NB4 (cell line): Measurements from ENCODE around the gene SPDL1.

Experiments used
- DNase-seq: peaks from one replicate; pipeline ENCODE4 v3.0.0; 2010; ENCODE audit warnings: low read depth
- H3K4me3 ChIP-seq: one replicate; pipeline ENCODE4 v1.5.1; 2011; ENCODE audit warnings: mild to moderate bottlenecking, low read depth, low read length, moderate library complexity
- CTCF ChIP-seq: IDR thresholded peaks from one replicate; pipeline ENCODE4 v1.5.1; 2012; ENCODE audit warnings: low read depth, low read length
- MAX ChIP-seq: IDR thresholded peaks from 2 replicates; pipeline ENCODE4 v1.6.1; 2011; ENCODE audit warnings: low read depth, low read length
- MYC ChIP-seq: IDR thresholded peaks from 2 replicates; pipeline ENCODE4 v1.6.1; 2011; ENCODE audit warnings: low read depth, low read length
- POLR2A ChIP-seq: IDR thresholded peaks from 2 replicates; pipeline ENCODE4 v1.6.1; 2011; ENCODE audit warnings: mild to moderate bottlenecking; ENCODE audit not compliant: insufficient read length; ENCODE audit errors: extremely low read depth

Gene SPDL1, protein sequence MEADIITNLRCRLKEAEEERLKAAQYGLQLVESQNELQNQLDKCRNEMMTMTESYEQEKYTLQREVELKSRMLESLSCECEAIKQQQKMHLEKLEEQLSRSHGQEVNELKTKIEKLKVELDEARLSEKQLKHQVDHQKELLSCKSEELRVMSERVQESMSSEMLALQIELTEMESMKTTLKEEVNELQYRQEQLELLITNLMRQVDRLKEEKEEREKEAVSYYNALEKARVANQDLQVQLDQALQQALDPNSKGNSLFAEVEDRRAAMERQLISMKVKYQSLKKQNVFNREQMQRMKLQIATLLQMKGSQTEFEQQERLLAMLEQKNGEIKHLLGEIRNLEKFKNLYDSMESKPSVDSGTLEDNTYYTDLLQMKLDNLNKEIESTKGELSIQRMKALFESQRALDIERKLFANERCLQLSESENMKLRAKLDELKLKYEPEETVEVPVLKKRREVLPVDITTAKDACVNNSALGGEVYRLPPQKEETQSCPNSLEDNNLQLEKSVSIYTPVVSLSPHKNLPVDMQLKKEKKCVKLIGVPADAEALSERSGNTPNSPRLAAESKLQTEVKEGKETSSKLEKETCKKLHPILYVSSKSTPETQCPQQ

GRCh38 chr5:169583424-169584220 lies at the start of gene SPDL1:
Gene SPDL1 (plus strand): TSS chr5:169583773. CDS start chr5:169588417, 4,644 bp downstream.
- TF ChIP-seq MAX (peak; percentile 22; the same call in 1 of the 2 replicates), MYC (no peak; the same call in 1 of the 2 replicates), POLR2A (peak; percentile 89), CTCF (no peak)
- DNase-seq, result peak; percentile 94
- H3K4me3 ChIP-seq, result peak within 1 kb of the TSS; percentile 89

DNA sequence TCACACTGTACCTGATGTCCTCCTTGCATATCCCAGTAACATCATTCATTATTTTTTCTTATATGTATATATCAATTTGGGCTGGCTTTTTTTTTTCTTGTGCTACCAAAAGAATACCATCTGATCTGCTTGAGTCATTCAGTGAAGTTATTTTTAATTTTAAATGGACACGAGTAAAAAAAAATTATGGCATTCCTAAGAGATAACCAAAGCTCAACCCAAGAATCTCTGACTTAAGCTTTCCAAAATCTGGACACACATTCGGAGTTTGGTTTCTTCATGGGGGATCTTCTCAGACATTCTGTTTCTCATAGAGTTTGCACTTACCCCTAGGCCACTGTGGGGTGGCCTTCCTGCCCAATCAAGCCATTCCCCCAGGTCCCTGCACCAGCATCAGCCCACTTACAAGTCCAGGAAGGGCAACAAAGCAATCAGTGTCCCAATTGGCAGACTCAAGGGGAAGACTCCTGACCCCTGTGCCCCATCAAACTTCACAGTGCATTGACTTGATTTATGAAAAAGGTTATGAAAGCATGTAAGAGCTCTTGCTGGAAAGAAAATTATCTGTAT lies 49.2 kb upstream of the SPDL1 start:
- H3K4me3 ChIP-seq, result no peak overlapping the region
- DNase-seq, result no peak
- TF ChIP-seq POLR2A (no peak), MAX (no peak), CTCF (no peak), MYC (no peak)

GRCh38 chr5:169534939-169535338 lies 48.6 kb upstream of the SPDL1 start:
- TF ChIP-seq CTCF, result no peak
- TF ChIP-seq MAX, result no peak
- TF ChIP-seq POLR2A, result no peak
- TF ChIP-seq MYC, result no peak
- no peak for DNase-seq

DNA sequence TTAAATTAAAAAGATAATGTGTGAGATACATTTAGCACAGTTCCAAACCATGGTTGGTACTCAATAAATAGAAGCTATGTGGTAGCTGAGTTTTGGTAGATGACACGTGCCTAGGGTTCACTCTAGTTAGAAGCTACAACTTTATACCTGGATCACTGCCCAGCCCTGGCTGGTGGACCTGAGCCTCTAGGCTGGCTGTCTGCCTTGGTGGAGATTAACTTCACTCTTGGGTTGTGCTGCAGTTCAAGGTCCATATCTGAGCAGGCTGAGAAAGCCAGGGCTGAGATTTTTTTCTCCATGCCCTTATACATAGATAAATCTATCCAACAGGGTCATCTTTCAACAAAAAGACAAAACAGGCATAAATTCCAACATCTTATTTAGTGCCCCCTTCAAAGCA lies 44.6 kb upstream of the SPDL1 start:
- TF ChIP-seq MYC (no peak), CTCF (no peak), POLR2A (no peak), MAX (no peak)
- H3K4me3 ChIP-seq, result no peak overlapping the region
- DNase-seq, result no peak

More at GRCh38 chr5:169534939-169535338, 48.6 kb upstream of the SPDL1 start:
- no peak overlapping the region for H3K4me3 ChIP-seq

DNA sequence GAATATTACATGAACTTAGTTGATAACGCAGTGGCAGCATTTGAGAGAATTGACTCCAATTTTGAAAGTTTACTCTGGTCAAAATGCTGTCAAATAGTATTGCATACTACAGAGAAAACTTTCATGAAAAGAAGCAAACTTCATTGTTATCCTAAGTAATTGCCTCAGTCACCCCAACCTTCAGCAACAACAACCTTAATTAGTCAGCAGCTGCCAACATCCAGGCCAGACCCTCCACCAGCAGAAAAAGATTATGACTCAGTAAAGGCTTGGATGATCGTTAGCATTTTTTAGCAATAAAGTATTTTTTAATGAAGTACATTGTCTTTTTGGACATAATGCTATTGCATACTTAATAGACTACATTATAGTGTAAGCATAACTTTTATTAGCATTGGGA lies 40.8 kb upstream of the SPDL1 start:
- TF ChIP-seq POLR2A, result no peak
- no peak for TF ChIP-seq MYC
- TF ChIP-seq CTCF, result no peak
- TF ChIP-seq MAX, result no peak
- DNase-seq, result no peak
- H3K4me3 ChIP-seq, result no peak overlapping the region
